IPS-20b (cell line): Measurements from ENCODE around the gene FCGR3B.
A peak's percentile ranks its signal among the peaks of the same experiment; 100 is the strongest.
"Not testable (repeated sequence)": the region's sequence is repeated elsewhere in the genome, so short reads cannot be mapped to it uniquely, and the experiment has no call there.

ENCODE experiments used
- H3K27ac ChIP-seq: one replicate; pipeline ENCODE4 v1.5.1; 2013; ENCODE audit warnings: low read length
- H3K27me3 ChIP-seq: 2 replicates; pipeline ENCODE4 v1.6.1; 2013; ENCODE audit warnings: mild to moderate bottlenecking, low read length, inconsistent platforms; ENCODE audit not compliant: insufficient read depth
- H3K36me3 ChIP-seq: 2 replicates; pipeline ENCODE4 v1.6.1; 2013; ENCODE audit warnings: low read depth, mild to moderate bottlenecking, inconsistent platforms, low read length, moderate library complexity; ENCODE audit not compliant: insufficient read depth
- H3K4me1 ChIP-seq: 2 replicates; pipeline ENCODE4 v1.6.1; 2013; ENCODE audit warnings: mild to moderate bottlenecking, control low read depth, inconsistent platforms, low read length, moderate library complexity; ENCODE audit not compliant: insufficient read depth
- H3K4me3 ChIP-seq: 2 replicates; pipeline ENCODE4 v1.5.1; 2013; ENCODE audit warnings: mild to moderate bottlenecking, low read length, inconsistent platforms
- H3K9ac ChIP-seq: 2 replicates; pipeline ENCODE4 v1.6.1; 2013; ENCODE audit warnings: low read depth, mild to moderate bottlenecking, inconsistent platforms, low read length, moderate library complexity
- H3K9me3 ChIP-seq: 2 replicates; pipeline ENCODE4 v1.6.1; 2013; ENCODE audit warnings: mild to moderate bottlenecking, low read depth, low read length, inconsistent platforms; ENCODE audit not compliant: insufficient read depth

Gene FCGR3B

GRCh38 chr1:161636189-161636782 is 5.3 kb upstream of the FCGR3B start:
- not testable (repeated sequence) for H3K4me1 ChIP-seq, H3K9me3 ChIP-seq, H3K27me3 ChIP-seq, H3K27ac ChIP-seq, H3K9ac ChIP-seq, H3K4me3 ChIP-seq, H3K36me3 ChIP-seq

GRCh38 chr1:161634993-161635392 is 4.0 kb upstream of the FCGR3B start:
- H3K36me3 ChIP-seq, H3K4me1 ChIP-seq, H3K9me3 ChIP-seq, H3K27ac ChIP-seq, H3K4me3 ChIP-seq, H3K27me3 ChIP-seq, H3K9ac ChIP-seq: not testable (repeated sequence)

GRCh38 chr1:161630128-161630742 is 741 bp downstream of the FCGR3B start:
- not testable (repeated sequence) for H3K36me3 ChIP-seq, H3K27me3 ChIP-seq, H3K9ac ChIP-seq, H3K4me3 ChIP-seq, H3K27ac ChIP-seq, H3K4me1 ChIP-seq, H3K9me3 ChIP-seq

GRCh38 chr1:161626445-161627146 is 4.4 kb downstream of the FCGR3B start:
- H3K36me3 ChIP-seq, H3K27ac ChIP-seq, H3K9me3 ChIP-seq, H3K9ac ChIP-seq, H3K4me3 ChIP-seq, H3K4me1 ChIP-seq: not testable (repeated sequence)
- H3K27me3 ChIP-seq = peaks cover 20% of the 10 kb centered on the region

GRCh38 chr1:161624605-161625004 is 6.4 kb downstream of the FCGR3B start:
- H3K27ac ChIP-seq, H3K4me3 ChIP-seq, H3K9me3 ChIP-seq, H3K4me1 ChIP-seq, H3K9ac ChIP-seq, H3K36me3 ChIP-seq: not testable (repeated sequence)
- H3K27me3 ChIP-seq = peaks cover 25% of the 10 kb centered on the region

GRCh38 chr1:161623401-161624051 is 7.5 kb downstream of the FCGR3B start:
- H3K27me3 ChIP-seq = peaks cover 25% of the 10 kb centered on the region
- not testable (repeated sequence) for H3K4me1 ChIP-seq, H3K36me3 ChIP-seq, H3K9me3 ChIP-seq, H3K4me3 ChIP-seq, H3K27ac ChIP-seq, H3K9ac ChIP-seq

GRCh38 chr1:161622054-161622453 is 8.9 kb downstream of the FCGR3B start:
- not testable (repeated sequence) for H3K27ac ChIP-seq
- peak overlapping the region; percentile 64 for H3K4me3 ChIP-seq

GRCh38 chr1:161621181-161622000 is 9.6 kb downstream of the FCGR3B start:
- H3K4me3 ChIP-seq = peak overlapping the region; percentile 64
- peak overlapping the region; percentile 37; the same call in 1 of the 2 replicates for H3K9ac ChIP-seq
- not testable (repeated sequence) for H3K27ac ChIP-seq, H3K36me3 ChIP-seq, H3K4me1 ChIP-seq, H3K9me3 ChIP-seq
- peaks cover 25% of the 10 kb centered on the region for H3K27me3 ChIP-seq

More at GRCh38 chr1:161622054-161622453, 8.9 kb downstream of the FCGR3B start:
- Histone ChIP-seq H3K27me3 (peaks cover 25% of the 10 kb centered on the region), H3K9ac (peak overlapping the region; percentile 37; the same call in 1 of the 2 replicates)
- H3K9me3 ChIP-seq, H3K4me1 ChIP-seq, H3K36me3 ChIP-seq: not testable (repeated sequence)

- H3K27me3 ChIP-seq = peaks cover 25% of the 10 kb centered on the region
- not testable (repeated sequence) for H3K36me3 ChIP-seq, H3K27ac ChIP-seq, H3K9me3 ChIP-seq, H3K9ac ChIP-seq, H3K4me1 ChIP-seq
- H3K4me3 ChIP-seq = peak overlapping the region; percentile 64; the same call in 1 of the 2 replicates
These were observed 10.6 kb downstream of the FCGR3B start for GRCh38 chr1:161620399-161620798.

GRCh38 chr1:161618517-161618916 is 12.5 kb downstream of the FCGR3B start:
- H3K27ac ChIP-seq, H3K9ac ChIP-seq, H3K36me3 ChIP-seq, H3K4me3 ChIP-seq, H3K9me3 ChIP-seq, H3K4me1 ChIP-seq: not testable (repeated sequence)
- peaks cover 20% of the 10 kb centered on the region for H3K27me3 ChIP-seq

- H3K36me3 ChIP-seq, H3K9me3 ChIP-seq, H3K27ac ChIP-seq, H3K4me3 ChIP-seq, H3K9ac ChIP-seq, H3K4me1 ChIP-seq, H3K27me3 ChIP-seq: not testable (repeated sequence)
These were observed 14.6 kb downstream of the FCGR3B start for GRCh38 chr1:161616417-161616816.
